ENCODE data around the gene MTOR.

GRCh38 chr1:11144570-11145256, 117.6 kb downstream of the MTOR start:
- TF ChIP-seq POLR2AphosphoS5 (IDR thresholded peaks at IDR 0.05; ENCODE audit: low read depth) (no peak), CTCF (IDR thresholded peaks at IDR 0.05; ENCODE audit: insufficient read depth, low read length) (no peak), REST (IDR thresholded peaks at IDR 0.05; ENCODE audit: insufficient replicate concordance, low read depth) (no peak)
